SK-N-SH (cell line): ENCODE measurements around the gene VN1R4.
"Not testable (repeated sequence)": the region's sequence is repeated elsewhere in the genome, so short reads cannot be mapped to it uniquely, and the experiment has no call there.

ENCODE experiments used
- ELF1 ChIP-seq: IDR thresholded peaks from 2 replicates; pipeline ENCODE4 v1.4.0; 2012
- FOXM1 ChIP-seq: IDR thresholded peaks from 2 replicates; pipeline ENCODE4 v1.4.0; 2012; ENCODE audit warnings: low read depth, mild to moderate bottlenecking
- TF ChIP-seq, protein P1 (sequence below): IDR thresholded peaks from 2 replicates; pipeline ENCODE4 v1.6.1; 2012; ENCODE audit warnings: mild to moderate bottlenecking, low read depth, low read length, moderate library complexity

DNA sequence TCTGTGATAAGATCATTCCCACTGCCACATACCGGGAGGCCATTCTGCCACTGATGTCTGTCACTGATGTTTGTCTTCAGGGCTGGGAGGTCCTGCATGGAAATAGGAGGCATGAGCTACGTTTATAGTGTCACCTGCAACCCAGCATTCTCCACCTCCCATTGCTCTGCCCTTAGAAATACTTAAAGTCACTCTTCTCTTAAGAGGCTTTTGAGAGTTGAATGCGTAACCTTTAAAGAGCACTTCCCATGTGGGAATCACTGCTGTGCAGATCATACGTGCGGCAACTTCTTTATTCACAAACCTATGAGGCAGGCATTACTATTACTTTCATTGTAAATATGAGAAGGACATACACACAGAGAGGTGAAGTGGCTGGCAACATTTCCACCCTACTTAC, at the start of gene VN1R4:
- not testable (repeated sequence) for TF ChIP-seq ELF1, FOXM1
- TF ChIP-seq, protein P1, sequence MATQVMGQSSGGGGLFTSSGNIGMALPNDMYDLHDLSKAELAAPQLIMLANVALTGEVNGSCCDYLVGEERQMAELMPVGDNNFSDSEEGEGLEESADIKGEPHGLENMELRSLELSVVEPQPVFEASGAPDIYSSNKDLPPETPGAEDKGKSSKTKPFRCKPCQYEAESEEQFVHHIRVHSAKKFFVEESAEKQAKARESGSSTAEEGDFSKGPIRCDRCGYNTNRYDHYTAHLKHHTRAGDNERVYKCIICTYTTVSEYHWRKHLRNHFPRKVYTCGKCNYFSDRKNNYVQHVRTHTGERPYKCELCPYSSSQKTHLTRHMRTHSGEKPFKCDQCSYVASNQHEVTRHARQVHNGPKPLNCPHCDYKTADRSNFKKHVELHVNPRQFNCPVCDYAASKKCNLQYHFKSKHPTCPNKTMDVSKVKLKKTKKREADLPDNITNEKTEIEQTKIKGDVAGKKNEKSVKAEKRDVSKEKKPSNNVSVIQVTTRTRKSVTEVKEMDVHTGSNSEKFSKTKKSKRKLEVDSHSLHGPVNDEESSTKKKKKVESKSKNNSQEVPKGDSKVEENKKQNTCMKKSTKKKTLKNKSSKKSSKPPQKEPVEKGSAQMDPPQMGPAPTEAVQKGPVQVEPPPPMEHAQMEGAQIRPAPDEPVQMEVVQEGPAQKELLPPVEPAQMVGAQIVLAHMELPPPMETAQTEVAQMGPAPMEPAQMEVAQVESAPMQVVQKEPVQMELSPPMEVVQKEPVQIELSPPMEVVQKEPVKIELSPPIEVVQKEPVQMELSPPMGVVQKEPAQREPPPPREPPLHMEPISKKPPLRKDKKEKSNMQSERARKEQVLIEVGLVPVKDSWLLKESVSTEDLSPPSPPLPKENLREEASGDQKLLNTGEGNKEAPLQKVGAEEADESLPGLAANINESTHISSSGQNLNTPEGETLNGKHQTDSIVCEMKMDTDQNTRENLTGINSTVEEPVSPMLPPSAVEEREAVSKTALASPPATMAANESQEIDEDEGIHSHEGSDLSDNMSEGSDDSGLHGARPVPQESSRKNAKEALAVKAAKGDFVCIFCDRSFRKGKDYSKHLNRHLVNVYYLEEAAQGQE, result not testable (repeated sequence)
